Hematopoietic multipotent progenitor cell treated with erythropoietin and hydrocortisone succinate and interleukin-3 and kit ligand, for 4 days (in vitro differentiated cells): ENCODE data around the gene CLEC10A.

Source experiments
- DNase-seq: peaks from one replicate; pipeline ENCODE4 v3.0.0-alpha.2; 2015

The CLEC10A gene

GRCh38 chr17:7035591-7036368 is 44.3 kb downstream of the CLEC10A start, which contains the start of gene SLC16A13:
Gene SLC16A13, plus strand, starts transcription at chr17:7036015. Its CDS starts 368 bp downstream, at chr17:7036383.
- DNase-seq = peak; percentile 99

GRCh38 chr17:7034955-7035590 is 45.0 kb downstream of the CLEC10A start:
- no peak for DNase-seq

- DNase-seq = peak; percentile 68
These were observed 50.4 kb downstream of the CLEC10A start for GRCh38 chr17:7029659-7030058.

- DNase-seq = no peak
These were observed 51.0 kb downstream of the CLEC10A start for GRCh38 chr17:7029096-7029495.

GRCh38 chr17:7027335-7027734 is 52.7 kb downstream of the CLEC10A start:
- no peak for DNase-seq

GRCh38 chr17:7026471-7027115 is 53.5 kb downstream of the CLEC10A start:
- no peak for DNase-seq

- DNase-seq = no peak
These were observed 54.8 kb downstream of the CLEC10A start for GRCh38 chr17:7025245-7025644.
